HG02759 (cell line): ENCODE measurements around the gene ATP6V1A.
A peak's percentile ranks its signal among the peaks of the same experiment; 100 is the strongest.

Source experiments
- ATAC-seq: cut with Tn5 transposase; IDR thresholded peaks from one replicate; pipeline ENCODE4 v1.9.1; 2021; ENCODE audit warnings: mild to moderate bottlenecking, moderate library complexity; ENCODE audit not compliant: unreplicated experiment

Gene ATP6V1A

DNA sequence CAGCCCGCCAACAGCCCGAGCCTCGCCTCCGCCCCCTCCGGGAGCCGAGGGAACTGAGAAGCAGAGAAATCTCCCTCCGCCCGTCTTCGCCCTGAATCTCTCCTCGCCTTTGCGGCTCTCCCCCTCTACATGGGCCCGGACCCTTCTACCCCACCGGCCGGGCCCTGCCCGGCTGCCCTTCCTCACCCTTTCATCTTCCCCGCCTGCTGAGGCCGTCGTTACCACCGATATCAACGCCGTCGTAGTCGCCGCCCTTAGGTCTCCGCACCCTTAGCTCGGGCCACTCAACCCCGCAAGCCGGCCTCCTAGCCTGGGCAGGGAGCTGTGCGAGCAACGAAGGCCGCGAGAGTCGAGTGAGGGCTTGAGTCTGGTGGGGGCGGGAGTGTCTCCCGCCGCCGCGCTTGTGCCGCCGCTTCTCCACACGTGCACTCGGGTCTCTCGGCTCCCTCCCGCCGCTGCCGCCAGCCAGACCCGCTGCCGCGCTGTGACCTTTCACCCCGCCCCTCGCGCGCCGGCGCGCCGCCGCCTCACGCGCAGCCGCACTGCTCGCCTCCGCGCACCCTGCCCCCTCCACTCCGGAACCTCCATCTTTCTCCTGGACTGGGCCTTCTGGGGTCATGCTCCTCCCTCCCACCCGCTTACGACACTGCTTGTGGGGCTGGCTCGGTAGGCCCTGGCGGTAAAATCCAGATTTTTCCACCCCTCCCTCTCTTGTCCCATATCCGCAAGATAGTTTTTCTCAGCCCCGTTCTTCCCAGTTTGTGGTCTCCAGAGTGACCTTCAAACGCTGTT is 883 bp upstream of the ATP6V1A start, which contains the start of gene NAA50:
Gene NAA50 (minus strand): TSS at position 494 of the 792 bp plus-strand sequence. CDS start 300 bp downstream, at position 194.
- ATAC-seq, result peak; percentile 52

DNA sequence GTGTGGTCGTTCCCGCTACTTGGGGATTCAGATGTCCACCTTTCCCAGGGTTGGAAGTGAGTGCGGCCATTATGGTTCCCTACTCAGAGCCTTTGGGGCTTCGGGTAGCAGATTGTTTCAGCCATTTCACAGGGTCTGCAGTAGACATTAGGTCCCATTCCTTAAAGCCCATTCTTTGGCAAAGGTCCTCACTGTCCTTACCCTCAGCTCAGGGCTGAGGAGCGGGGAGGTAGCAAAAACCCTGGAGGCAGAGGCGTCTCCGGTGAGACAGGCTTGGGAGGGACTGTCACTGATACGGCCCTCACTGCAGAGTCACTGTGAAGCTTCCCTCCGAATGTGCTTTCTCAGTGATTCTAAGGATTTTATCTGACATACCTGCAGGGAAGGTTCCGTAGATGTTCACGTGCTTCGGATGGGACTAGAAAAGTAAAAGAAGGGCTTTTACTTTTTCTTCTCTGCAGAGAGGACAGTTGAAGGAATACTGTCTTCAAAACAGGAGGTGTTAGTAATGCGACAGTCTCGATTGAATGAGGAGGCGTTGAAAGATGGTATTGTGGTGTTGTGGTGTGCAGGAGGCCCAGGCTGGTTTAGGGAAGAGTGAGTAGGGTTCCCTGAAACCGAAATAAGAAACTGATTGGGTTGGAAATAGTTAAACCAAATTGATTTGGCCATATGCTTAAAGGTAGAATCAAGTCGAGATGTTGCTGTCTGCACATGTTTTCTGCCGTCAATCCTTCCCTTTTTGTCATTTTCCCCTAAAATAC is 630 bp downstream of the ATP6V1A start:
- no peak for ATAC-seq

DNA sequence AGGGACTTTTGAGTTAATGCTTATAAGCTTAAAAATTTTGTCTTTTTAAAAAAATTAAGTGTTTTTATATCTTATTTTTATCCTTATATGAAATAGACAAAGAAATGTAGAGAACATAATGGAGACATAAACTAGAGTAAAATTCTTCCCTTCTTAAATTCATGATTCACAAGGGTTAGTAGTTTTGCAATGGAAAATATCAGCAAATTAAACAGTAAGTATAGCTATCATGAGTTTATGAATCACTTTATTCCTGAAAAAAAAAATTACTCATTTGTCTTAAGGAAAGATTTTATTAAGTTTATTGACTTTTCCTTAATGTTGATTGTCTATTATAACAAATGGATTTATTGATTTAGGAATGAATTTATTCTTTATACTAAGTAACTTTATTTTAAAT is 4.3 kb downstream of the ATP6V1A start:
- ATAC-seq, result no peak

DNA sequence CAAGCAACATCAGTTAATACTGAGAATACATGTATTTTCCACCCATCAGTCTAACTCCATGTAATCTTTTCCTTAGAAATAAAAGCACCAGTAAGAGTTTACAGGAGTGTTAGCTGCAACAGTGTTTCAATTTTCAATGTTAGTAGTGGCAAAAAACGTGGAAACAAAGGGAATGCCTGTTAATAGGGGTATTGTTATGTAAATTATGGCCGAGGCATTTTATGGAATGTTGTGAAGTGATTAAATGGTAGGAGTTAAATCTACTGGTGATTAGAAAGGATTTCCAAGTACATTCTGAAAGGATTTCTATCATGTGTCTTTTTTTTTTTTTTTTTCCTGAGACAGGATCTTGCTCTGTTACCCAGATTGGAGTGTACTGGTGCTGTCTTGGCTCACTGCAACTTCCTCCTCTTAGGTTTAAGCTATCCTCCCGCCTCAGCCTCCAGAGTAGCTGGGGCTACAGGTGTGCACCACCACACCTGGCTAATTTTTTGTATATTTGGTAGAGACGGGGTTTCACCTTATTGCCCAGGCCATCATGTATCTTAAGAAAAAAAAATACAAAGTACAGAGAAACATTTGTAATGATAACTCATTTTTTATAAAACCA is 6.6 kb downstream of the ATP6V1A start:
- no peak for ATAC-seq

DNA sequence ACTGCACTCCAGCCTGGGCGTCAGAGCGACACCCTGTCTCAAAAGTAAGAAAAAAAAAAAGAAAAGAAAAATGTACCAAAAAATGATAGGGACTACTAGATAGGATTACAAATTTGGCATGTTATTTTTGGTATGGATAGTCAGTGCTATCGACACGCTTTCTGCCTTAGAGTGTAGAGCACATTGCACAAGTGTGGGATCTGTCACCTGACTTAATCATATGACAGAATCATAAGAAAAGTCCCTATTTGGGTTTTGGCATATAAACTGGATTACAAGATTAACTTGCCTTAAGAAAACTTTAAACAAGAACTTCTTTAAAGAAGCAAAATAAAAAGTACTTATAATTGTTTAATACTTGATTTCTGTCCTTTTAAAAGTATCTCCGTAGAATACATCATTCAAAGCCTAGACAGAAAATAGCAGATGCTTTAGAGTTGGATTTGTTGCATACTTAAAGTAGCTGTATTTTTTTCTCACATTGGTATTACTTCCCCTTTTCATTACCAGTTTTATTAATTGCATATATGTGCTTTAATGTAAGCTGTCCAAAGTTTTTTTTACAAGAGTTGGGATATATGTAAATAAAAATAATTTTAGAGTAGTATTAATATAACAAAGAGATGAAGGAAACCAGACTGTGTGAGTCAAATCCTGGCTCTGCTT is 7.8 kb downstream of the ATP6V1A start:
- ATAC-seq, result no peak

DNA sequence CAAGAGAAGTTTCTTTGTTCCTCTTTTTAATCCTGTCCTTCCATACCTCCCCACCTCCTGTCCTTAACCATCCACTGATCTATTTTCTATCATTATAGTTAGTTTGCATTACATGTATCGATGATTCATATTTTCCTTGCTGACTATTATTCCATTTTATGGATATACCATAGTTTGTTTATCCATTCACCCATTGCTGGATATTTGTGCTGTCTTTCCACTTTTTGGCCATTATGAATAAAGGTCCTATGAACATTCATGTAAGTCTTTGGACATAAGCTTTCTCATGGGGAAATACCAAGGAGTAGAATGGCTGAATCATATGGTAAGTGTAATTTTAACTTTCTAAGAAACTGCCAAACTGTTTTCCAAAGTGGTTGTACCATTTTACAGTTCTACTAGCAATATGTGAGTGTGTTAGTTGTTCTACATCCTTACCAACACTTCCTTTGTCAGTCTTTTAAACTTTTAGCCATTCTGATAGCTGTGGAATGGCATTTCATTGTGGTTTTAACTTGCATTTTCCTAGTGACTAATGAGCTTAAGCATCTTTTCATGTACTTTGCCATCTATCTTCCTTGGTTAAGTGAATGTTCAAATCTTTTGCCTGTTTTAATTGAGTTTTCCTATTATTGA is 11.7 kb downstream of the ATP6V1A start:
- ATAC-seq, result no peak

DNA sequence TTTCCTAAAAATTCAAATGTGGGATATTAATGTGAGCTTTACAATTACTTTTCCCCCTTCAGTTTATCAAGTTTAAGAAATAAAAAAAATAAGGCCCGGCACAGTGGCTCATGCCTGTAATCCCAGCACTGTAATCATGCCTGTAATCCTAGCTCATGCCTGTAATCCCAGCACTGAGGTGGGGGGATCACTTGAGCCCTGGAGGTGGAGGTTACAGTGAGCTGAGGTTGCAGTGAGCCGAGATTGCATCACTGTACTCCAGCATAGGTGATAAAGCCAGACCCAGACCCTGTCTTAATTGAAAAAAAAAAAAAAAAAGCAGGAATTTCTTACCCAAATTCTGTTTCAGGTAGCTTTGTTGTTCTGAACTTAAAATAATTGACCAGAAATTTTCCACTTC is 17.9 kb downstream of the ATP6V1A start:
- no peak for ATAC-seq

DNA sequence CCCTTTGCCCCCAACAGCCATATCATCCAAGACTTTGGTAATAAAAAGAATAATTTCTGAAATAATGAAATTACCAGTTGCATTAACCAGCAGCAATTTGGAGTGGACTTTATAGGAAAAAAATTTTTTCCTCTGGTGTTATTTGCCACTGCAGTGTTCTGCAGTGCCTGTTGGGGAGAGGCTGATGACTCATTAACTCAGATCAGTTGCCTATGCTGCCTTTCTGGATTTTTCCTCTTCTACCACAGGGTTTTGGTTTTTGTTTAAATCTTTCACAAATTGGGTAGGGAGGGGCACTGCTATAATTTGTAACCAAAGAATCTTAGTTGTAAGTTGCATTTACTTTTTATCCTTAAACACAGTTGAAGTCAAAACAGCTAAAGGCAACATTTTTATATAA is 22.7 kb downstream of the ATP6V1A start:
- peak; percentile 75 for ATAC-seq

DNA sequence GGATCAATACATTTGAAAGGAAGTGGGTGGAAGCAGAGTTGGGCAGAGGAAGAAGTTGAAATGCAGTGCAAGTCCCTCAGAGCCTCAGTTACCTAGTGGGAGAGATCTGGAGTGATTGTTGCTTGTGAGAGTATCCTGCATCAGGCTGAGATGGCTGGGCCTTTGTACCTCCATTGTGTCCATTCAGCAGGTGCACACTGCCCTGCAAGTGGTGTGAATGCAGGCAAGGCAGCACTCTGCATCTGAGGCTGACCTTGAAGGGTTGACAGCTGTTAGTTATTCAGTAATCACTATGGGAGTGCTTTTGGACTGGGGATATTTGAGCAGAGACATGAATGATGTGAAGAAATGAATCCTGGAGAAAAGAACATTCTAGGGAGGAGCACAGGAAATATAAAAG is 25.2 kb downstream of the ATP6V1A start:
- ATAC-seq, result no peak

DNA sequence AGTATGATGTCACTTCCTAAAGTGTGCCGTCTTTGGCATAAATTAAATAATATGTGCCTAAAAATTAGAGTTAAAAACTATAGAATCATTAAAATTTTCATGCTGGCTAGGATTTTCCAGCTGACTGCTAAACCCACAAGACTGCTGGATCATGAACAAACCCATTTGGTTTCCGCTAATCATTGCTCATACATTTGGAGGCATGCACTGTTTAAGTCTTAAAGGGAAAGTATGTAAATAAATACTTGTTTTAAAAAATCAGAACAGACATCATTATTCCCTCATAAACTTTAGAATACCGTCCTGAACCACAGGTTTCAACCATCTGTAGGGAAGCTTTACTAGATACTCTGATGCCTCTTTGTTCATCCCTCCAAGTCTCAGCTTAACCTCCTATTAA is 26.5 kb downstream of the ATP6V1A start:
- ATAC-seq, result no peak

DNA sequence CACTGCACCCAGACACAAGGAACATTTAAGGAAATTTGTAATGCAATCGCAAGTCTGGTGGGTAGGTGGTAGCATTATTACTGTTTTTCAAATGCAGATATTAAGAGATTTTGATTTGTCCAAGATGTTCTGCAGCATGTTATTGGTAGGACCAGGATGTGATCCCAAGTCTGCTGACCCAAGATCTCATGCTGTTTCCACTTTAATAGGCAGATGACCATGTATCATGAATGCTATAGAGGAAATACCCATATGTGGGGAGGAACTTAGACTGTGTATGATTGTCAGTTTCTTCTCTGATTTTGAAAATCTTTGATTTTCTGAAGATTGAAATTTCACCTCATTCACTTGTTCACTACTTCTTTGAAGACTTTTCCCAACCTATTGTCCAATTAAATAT is 28.7 kb downstream of the ATP6V1A start:
- ATAC-seq, result no peak

DNA sequence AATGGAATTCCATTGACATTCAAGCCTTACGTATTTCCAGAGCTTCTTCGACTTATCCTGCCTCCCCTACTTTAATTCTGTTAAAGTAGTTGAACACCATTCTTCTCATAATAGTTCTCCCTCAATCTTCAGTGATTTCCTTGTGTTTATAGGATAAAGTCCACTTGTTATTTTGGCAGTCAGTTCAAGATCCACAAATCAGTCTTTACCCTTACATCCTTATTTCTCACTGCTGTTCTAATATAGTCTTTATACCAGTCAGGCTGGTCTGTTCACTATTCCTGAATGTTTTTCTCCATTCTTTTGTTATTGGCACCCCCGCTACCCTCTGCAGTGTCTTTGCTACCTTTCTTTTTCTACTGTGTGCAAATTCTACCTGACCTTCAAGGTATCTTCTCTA is 29.7 kb downstream of the ATP6V1A start:
- no peak for ATAC-seq

DNA sequence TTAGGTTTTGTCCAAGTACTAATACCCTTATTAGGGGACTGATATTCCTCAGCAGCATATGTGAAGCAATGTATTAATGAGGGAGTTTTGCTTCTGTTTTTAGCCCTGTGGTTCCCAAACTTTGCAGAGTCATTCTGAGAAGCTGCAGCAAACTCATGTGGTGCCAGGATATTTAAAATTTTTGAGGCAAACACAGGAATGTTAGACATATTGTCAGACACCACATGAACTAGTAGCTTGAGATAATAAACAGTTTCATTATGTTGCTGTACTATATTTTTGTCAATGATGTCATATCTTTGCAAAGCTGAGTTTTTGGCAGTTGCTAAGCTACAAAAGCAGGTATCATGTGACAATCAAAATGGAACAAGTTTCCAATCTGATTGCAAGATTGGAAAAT is 36.6 kb downstream of the ATP6V1A start:
- peak; percentile 64 for ATAC-seq

DNA sequence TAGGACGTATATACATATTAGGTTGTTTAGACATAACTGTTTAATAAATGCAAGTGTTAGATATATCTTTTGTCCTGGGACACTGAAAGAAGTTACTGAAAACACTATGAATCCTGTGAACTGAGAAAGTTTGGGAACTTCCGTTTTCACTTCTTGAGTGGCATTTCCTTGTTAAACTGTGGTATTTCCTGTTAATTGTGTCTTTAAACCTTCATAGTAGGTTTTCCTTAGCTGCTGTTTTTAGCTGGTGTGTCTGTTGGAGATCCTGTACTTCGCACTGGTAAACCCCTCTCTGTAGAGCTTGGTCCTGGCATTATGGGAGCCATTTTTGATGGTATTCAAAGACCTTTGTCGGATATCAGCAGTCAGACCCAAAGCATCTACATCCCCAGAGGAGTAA is 37.1 kb downstream of the ATP6V1A start:
- ATAC-seq, result no peak

DNA sequence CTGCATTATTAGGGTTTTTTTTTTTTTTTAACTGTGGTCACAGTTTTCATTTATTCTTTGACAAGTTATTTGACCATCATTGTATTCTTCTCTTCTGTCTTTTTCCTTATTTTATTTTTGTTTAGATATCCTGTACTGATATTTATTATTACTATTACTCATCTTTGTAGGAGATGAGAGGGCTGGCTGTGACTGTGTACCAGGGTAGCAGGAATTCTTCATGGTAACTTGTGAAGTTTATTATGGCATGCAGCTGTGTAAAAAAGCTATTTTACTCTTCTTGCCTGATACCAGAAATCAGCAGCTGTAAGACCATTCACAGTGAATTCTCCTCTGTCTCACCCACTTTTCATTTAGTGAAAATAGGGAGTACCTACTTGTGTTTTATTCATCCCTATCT is 44.5 kb downstream of the ATP6V1A start:
- no peak for ATAC-seq

DNA sequence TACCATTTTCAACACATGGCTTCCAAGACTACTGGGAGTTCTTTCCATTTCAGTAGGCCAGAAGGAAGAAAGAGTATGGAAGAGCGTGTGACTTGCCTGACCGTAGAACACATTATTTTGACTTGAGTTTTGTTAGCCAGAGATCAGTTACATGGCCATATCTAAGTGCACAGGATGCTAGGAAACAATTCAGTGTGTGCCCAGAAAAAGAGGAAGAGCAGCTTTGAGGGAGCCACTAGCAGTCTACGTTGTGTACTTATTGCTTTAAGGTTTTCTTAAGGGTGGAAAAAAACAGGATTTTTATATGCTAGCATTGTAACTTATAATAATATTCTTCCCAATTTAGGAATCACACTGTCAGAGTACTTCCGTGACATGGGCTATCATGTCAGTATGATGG is 47.7 kb downstream of the ATP6V1A start:
- no peak for ATAC-seq

DNA sequence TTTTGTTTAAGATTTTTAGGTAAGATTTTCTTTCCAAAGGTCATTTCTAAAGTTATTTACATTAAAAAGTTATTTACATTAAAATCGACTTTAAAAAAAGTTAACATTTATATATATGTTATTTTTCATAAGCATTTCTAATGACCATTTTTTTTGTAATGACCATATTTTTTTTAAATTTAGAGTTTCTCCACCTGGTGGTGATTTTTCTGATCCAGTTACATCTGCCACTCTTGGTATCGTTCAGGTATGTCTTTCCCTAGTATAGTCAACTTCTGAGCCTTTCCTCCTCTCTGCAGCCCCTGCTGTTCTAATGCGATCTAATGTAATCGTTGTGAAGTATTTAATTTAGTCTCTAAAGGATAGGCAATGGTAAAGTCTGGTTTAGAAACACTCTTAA is 48.9 kb downstream of the ATP6V1A start:
- ATAC-seq, result no peak

DNA sequence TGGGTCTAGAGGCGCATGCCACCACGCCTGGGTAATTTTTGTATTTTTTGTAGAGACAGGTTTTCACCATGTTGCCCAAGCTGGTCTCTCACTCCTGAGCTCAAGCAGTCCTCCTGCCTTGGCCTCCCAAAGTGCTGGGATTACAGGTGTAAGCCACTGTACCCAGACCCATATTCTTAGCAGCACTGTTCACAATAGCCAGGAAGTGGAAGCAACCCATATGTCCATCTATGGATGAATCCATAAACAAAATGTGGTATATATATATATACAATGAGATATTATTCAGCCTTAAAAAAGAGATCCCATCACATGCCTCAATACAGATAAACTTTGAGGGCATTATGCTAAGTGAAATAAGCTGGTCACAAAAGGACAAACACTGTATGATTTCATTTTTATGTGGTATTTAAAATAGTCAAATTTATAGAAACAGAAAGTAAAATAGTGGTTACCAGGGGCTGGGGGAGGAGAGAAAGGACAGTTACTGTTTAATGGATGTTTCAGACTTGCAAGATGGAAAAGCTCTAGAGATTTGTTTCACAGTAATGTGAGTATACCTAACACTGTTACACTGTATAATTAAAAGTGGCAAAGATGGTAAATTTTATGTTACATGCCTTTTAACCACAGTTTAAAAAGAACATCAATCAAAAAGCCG is 56.1 kb downstream of the ATP6V1A start:
- ATAC-seq, result peak; percentile 73

DNA sequence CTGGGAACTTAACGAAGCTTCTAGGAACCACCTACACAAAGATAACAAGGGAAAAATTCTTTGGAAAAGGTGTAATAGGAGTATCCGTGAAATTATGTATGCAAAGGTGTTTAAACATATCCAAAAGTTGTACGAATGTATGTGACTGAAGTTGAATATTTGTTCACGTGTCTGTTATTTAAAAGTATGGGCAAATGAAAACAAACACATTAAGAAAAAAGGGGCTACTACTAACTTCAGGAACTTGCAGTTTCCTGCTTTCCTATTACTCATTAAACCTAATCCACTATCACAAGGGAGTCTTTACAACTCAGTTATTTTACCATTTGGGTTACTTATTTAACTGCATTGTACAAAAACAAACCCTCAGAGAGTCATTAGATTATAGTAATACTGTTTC is 57.8 kb downstream of the ATP6V1A start:
- no peak for ATAC-seq

DNA sequence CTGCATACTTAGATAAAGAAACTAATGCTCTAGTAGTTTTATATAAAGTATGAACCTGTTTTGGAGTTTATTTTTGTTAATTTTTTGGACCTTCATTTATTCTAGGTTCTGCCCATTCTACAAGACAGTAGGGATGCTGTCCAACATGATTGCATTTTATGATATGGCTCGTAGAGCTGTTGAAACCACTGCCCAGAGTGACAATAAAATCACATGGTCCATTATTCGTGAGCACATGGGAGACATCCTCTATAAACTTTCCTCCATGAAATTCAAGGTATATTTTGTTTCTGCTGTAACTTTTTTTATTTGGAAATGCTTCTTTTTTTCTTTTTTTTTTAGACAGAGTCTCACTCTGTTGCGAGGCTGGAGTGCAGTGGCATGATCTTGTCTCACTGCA is 58.4 kb downstream of the ATP6V1A start:
- no peak for ATAC-seq
